ENCODE results near the gene LAMA1.

LAMA1 gene

DNA sequence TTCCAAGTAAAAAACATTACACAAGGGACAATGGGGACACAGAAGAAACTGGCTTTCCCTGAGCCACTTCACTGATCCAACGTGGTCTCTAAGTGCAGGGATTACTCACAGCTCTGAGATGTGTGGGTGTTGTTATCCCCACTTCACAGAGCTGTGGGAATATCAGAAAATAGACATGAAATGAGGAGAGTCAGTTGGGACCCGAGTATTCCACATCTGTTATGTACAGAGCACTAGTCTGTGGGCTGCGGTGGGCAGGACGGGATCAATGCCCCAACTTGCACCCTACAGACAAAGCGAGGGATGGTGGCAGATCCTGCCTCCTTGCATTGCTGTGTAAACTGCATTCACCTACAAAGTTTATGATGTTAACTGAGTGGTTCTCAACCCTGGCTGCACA is 11.7 kb downstream of the LAMA1 start:
- no peak overlapping the region for H3K4me3 ChIP-seq (ENCODE audit: low read depth in 1 of 2, low read length in 2 of 2)
- H3K9me3 ChIP-seq (ENCODE audit: insufficient read depth, low read length, severe bottlenecking), result peaks cover 3% of the 10 kb centered on the region
- no peak overlapping the region for H3K27ac ChIP-seq (ENCODE audit: low read length)
- no peak overlapping the region for H3K9ac ChIP-seq (ENCODE audit: low read depth, low read length)
- TF ChIP-seq EZH2 (IDR thresholded peaks at IDR 0.05; ENCODE audit: borderline replicate concordance, low read depth, low read length, severe bottlenecking) (no peak), CTCF (IDR thresholded peaks at IDR 0.05; ENCODE audit: borderline replicate concordance, extremely low read depth, low read length, poor library complexity, severe bottlenecking) (no peak)
- ATAC-seq (ENCODE audit: insufficient read depth, low read depth) (no peak), DNase-seq (no peak)
- H3K36me3 ChIP-seq (ENCODE audit: insufficient read depth, low read length), result no peaks in the 10 kb centered on the region
- no peak overlapping the region for H2AFZ ChIP-seq (ENCODE audit: low read depth, low read length)
- H3K4me2 ChIP-seq (ENCODE audit: insufficient read depth, low read length), result no peak overlapping the region
- no peaks in the 10 kb centered on the region for H3K79me2 ChIP-seq (ENCODE audit: insufficient read depth, low read length)
- H3K27me3 ChIP-seq (ENCODE audit: insufficient read depth, low read length, poor library complexity), result no peaks in the 10 kb centered on the region
- H4K20me1 ChIP-seq (ENCODE audit: insufficient read depth, low read length), result no peaks in the 10 kb centered on the region
- no peaks in the 10 kb centered on the region for H3K4me1 ChIP-seq (ENCODE audit: insufficient read depth, low read length)

GRCh38 chr18:7105268-7105667 is 12.3 kb downstream of the LAMA1 start:
- TF ChIP-seq CTCF (IDR thresholded peaks at IDR 0.05; ENCODE audit: borderline replicate concordance, extremely low read depth, low read length, poor library complexity, severe bottlenecking) (no peak), EZH2 (IDR thresholded peaks at IDR 0.05; ENCODE audit: borderline replicate concordance, low read depth, low read length, severe bottlenecking) (no peak)

GRCh38 chr18:7104649-7105048 is 12.9 kb downstream of the LAMA1 start:
- Histone ChIP-seq H4K20me1 (ENCODE audit: insufficient read depth, low read length) (no peaks in the 10 kb centered on the region), H3K4me2 (ENCODE audit: insufficient read depth, low read length) (no peak overlapping the region), H2AFZ (ENCODE audit: low read depth, low read length) (no peak overlapping the region), H3K9ac (ENCODE audit: low read depth, low read length) (no peak overlapping the region), H3K4me1 (ENCODE audit: insufficient read depth, low read length) (no peaks in the 10 kb centered on the region), H3K4me3 (ENCODE audit: low read depth in 1 of 2, low read length in 2 of 2) (no peak overlapping the region), H3K27ac (ENCODE audit: low read length) (no peak overlapping the region), H3K79me2 (ENCODE audit: insufficient read depth, low read length) (no peaks in the 10 kb centered on the region), H3K36me3 (ENCODE audit: insufficient read depth, low read length) (no peaks in the 10 kb centered on the region), H3K9me3 (ENCODE audit: insufficient read depth, low read length, severe bottlenecking) (peaks cover 3% of the 10 kb centered on the region), H3K27me3 (ENCODE audit: insufficient read depth, low read length, poor library complexity) (no peaks in the 10 kb centered on the region)
- TF ChIP-seq EZH2 (IDR thresholded peaks at IDR 0.05; ENCODE audit: borderline replicate concordance, low read depth, low read length, severe bottlenecking) (no peak), CTCF (IDR thresholded peaks at IDR 0.05; ENCODE audit: borderline replicate concordance, extremely low read depth, low read length, poor library complexity, severe bottlenecking) (no peak)
- no peak for ATAC-seq (ENCODE audit: insufficient read depth, low read depth)
- DNase-seq, result no peak

More at GRCh38 chr18:7105268-7105667, 12.3 kb downstream of the LAMA1 start:
- no peak overlapping the region for H2AFZ ChIP-seq (ENCODE audit: low read depth, low read length)
- H3K9me3 ChIP-seq (ENCODE audit: insufficient read depth, low read length, severe bottlenecking), result peaks cover 3% of the 10 kb centered on the region
- no peaks in the 10 kb centered on the region for H3K36me3 ChIP-seq (ENCODE audit: insufficient read depth, low read length)
- H3K27me3 ChIP-seq (ENCODE audit: insufficient read depth, low read length, poor library complexity), result no peaks in the 10 kb centered on the region
- no peak for DNase-seq
- no peak overlapping the region for H3K4me3 ChIP-seq (ENCODE audit: low read depth in 1 of 2, low read length in 2 of 2)
- no peaks in the 10 kb centered on the region for H3K79me2 ChIP-seq (ENCODE audit: insufficient read depth, low read length)
- no peak overlapping the region for H3K4me2 ChIP-seq (ENCODE audit: insufficient read depth, low read length)
- ATAC-seq (ENCODE audit: insufficient read depth, low read depth), result no peak
- H3K9ac ChIP-seq (ENCODE audit: low read depth, low read length), result no peak overlapping the region
- no peaks in the 10 kb centered on the region for H3K4me1 ChIP-seq (ENCODE audit: insufficient read depth, low read length)
- no peaks in the 10 kb centered on the region for H4K20me1 ChIP-seq (ENCODE audit: insufficient read depth, low read length)
- no peak overlapping the region for H3K27ac ChIP-seq (ENCODE audit: low read length)

DNA sequence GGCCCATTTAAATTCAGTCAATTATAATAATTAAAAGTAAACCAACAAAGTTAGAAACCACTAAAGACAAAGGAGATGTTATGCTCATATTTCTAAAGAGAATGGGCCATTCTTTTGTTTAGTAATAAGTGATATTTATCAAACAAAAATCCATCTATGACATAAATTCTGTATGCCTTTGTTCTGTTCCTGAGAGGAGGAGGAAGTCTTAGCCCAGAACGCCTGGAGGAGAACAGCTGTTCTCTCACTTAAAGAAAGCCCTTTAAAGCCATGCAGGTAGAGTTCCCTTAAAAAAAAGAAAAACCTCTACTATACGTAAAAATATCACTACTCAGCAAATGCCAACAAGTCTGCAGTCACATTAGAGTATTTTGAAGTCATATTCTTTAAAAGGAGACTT is 15.5 kb downstream of the LAMA1 start:
- Histone ChIP-seq H3K9ac (ENCODE audit: low read depth, low read length) (no peak overlapping the region), H3K9me3 (ENCODE audit: insufficient read depth, low read length, severe bottlenecking) (peaks cover 3% of the 10 kb centered on the region), H3K36me3 (ENCODE audit: insufficient read depth, low read length) (no peaks in the 10 kb centered on the region), H3K4me2 (ENCODE audit: insufficient read depth, low read length) (no peak overlapping the region), H3K4me1 (ENCODE audit: insufficient read depth, low read length) (no peaks in the 10 kb centered on the region), H3K4me3 (ENCODE audit: low read depth in 1 of 2, low read length in 2 of 2) (no peak overlapping the region), H3K27me3 (ENCODE audit: insufficient read depth, low read length, poor library complexity) (no peaks in the 10 kb centered on the region), H3K27ac (ENCODE audit: low read length) (no peak overlapping the region), H2AFZ (ENCODE audit: low read depth, low read length) (no peak overlapping the region), H4K20me1 (ENCODE audit: insufficient read depth, low read length) (no peaks in the 10 kb centered on the region), H3K79me2 (ENCODE audit: insufficient read depth, low read length) (no peaks in the 10 kb centered on the region)
- DNase-seq, result no peak
- no peak for ATAC-seq (ENCODE audit: insufficient read depth, low read depth)
- TF ChIP-seq CTCF (IDR thresholded peaks at IDR 0.05; ENCODE audit: borderline replicate concordance, extremely low read depth, low read length, poor library complexity, severe bottlenecking) (no peak), EZH2 (IDR thresholded peaks at IDR 0.05; ENCODE audit: borderline replicate concordance, low read depth, low read length, severe bottlenecking) (no peak)
